Right cardiac atrium (tissue), 5 donors: ENCODE results near the gene DGKG. TPM values are rescaled to one million over a fixed set of nuclear protein-coding genes. Genes with fewer than 3 reads are reported as not detected.
A peak's percentile ranks its signal among the peaks of the same experiment; 100 is the strongest.

Source experiments
- ATAC-seq, 2 donors: fragments of 200-7000 bp; cut with Tn5 transposase; one replicate each; pipeline versions ENCODE4 v1.8.0 to v1.9.1; 2020; ENCODE audit warnings: moderate library complexity in 2 of 2, mild to moderate bottlenecking in 1 of 2
- DNase-seq, 3 donors: peaks; one replicate each; pipeline ENCODE4 v3.0.0-alpha.2; 2020
- H3K27ac ChIP-seq: one replicate; pipeline ENCODE4 v1.5.1; 2013; ENCODE audit warnings: mild to moderate bottlenecking, low read length, control low read depth, moderate library complexity
- H3K27me3 ChIP-seq: one replicate; pipeline ENCODE4 v1.6.1; 2013; ENCODE audit not compliant: control insufficient read depth, insufficient read depth
- H3K4me1 ChIP-seq: one replicate; pipeline ENCODE4 v1.6.1; 2013; ENCODE audit warnings: low read length; ENCODE audit not compliant: control insufficient read depth, insufficient read depth
- H3K4me3 ChIP-seq: one replicate; pipeline ENCODE4 v1.5.1; 2013; ENCODE audit warnings: low read length, control low read depth
- H3K9me3 ChIP-seq: one replicate; pipeline ENCODE4 v1.6.1; 2013; ENCODE audit warnings: low read length; ENCODE audit not compliant: control insufficient read depth
- WGBS: extraction: QIAGEN DNeasy Blood & Tissue Kit; methylation state at CpG from one replicate; pipeline ENCODE4 v1.1.7; 2013; 5-methylcytosine and 5-hydroxymethylcytosine counted together
- intact Hi-C, 4 donors: fragments of 100-400 bp; cut with DNase I; formaldehyde crosslinking; loops; one replicate each; pipeline versions ENCODE4 v1.11.0 to v1.14.0; 2022 to 2023
- polyA plus RNA-seq: library from polyadenylated mRNA; stranded (reverse); fragments of 200-250 nt; gene quantifications from one replicate; pipeline ENCODE4 v1.2.3, GENCODE V29; 2013
- total RNA-seq, 4 donors: library from RNA; stranded (reverse); fragmentation: NEBNext Ultra II Directional; extraction: Animal tissue kit (Norgen Biotek cat#: 25700); gene quantifications; one replicate each; pipeline ENCODE4 v1.2.1, GENCODE V29; 2021
- donor health status: healthy with polysubstance abuse.
- donor health status: DM: no; HTN: yes; CAD: no.
- donor health status: DM: no; HTN: no; CAD: no.
- donor health status: DM: no; HTN: yes; CAD: no; lungs with severe emphysema.
- donor health status: DM: yes; HTN: yes; CAD: no.

The DGKG gene
- total and polyA plus RNA-seq, 5 donors = 4.5 to 23.6 (median 16.2) TPM

- H3K9me3 ChIP-seq = no peaks in the 10 kb centered on the region
- DNase-seq (no peak), ATAC-seq (no peak)
- H3K4me1 ChIP-seq = no peaks in the 10 kb centered on the region
- H3K27me3 ChIP-seq = no peaks in the 10 kb centered on the region
- no peak overlapping the region for H3K27ac ChIP-seq
- intact Hi-C loops = no loop called here
- no peak overlapping the region for H3K4me3 ChIP-seq
Measured at GRCh38 chr3:186340204-186340603, 21.8 kb downstream of the DGKG start.

GRCh38 chr3:186339180-186339918, 22.7 kb downstream of the DGKG start:
- H3K9me3 ChIP-seq = no peaks in the 10 kb centered on the region
- no peaks in the 10 kb centered on the region for H3K4me1 ChIP-seq
- H3K27me3 ChIP-seq = no peaks in the 10 kb centered on the region
- intact Hi-C loops = no loop called here
- DNase-seq = no peak
- 72% methylated on average over 4 of the region's 4 CpGs for WGBS
- no peak overlapping the region for H3K27ac ChIP-seq
- H3K4me3 ChIP-seq = no peak overlapping the region
- ATAC-seq = no peak

- DNase-seq (no peak), ATAC-seq (no peak)
- Histone ChIP-seq H3K27ac (no peak overlapping the region), H3K9me3 (no peaks in the 10 kb centered on the region), H3K27me3 (no peaks in the 10 kb centered on the region), H3K4me1 (no peaks in the 10 kb centered on the region), H3K4me3 (no peak overlapping the region)
- intact Hi-C loops = no loop called here
Measured at GRCh38 chr3:186333256-186333655, 28.8 kb downstream of the DGKG start.

GRCh38 chr3:186330772-186331460, 31.1 kb downstream of the DGKG start:
- no peak overlapping the region for H3K27ac ChIP-seq
- intact Hi-C loops = no loop called here
- no peak for ATAC-seq

GRCh38 chr3:186329589-186329988, 32.4 kb downstream of the DGKG start:
- H3K27me3 ChIP-seq = no peaks in the 10 kb centered on the region
- H3K4me1 ChIP-seq = no peaks in the 10 kb centered on the region
- H3K9me3 ChIP-seq = no peaks in the 10 kb centered on the region
- no peak overlapping the region for H3K4me3 ChIP-seq
- ATAC-seq (no peak), DNase-seq (no peak)
- H3K27ac ChIP-seq = no peak overlapping the region
- intact Hi-C loops = no loop called here
- 72% methylated on average over 1 of the region's 1 CpG for WGBS

More at GRCh38 chr3:186330772-186331460, 31.1 kb downstream of the DGKG start:
- no peak for DNase-seq
- Histone ChIP-seq H3K27me3 (no peaks in the 10 kb centered on the region), H3K9me3 (no peaks in the 10 kb centered on the region), H3K4me3 (no peak overlapping the region), H3K4me1 (no peaks in the 10 kb centered on the region)
- WGBS = 70% methylated on average over 6 of the region's 6 CpGs

GRCh38 chr3:186327912-186328487, 34.0 kb downstream of the DGKG start:
- no peak overlapping the region for H3K4me3 ChIP-seq
- 85% methylated on average over 2 of the region's 2 CpGs for WGBS
- H3K27ac ChIP-seq = no peak overlapping the region
- no peak for ATAC-seq
- no peaks in the 10 kb centered on the region for H3K27me3 ChIP-seq
- H3K4me1 ChIP-seq = no peaks in the 10 kb centered on the region
- H3K9me3 ChIP-seq = no peaks in the 10 kb centered on the region
- intact Hi-C loops = no loop called here
- DNase-seq = no peak

- H3K9me3 ChIP-seq = no peaks in the 10 kb centered on the region
- 55% methylated on average over 5 of the region's 5 CpGs for WGBS
- peak; percentile 51 for ATAC-seq
- no peaks in the 10 kb centered on the region for H3K27me3 ChIP-seq
- no peak for DNase-seq
- H3K4me3 ChIP-seq = no peak overlapping the region
- H3K4me1 ChIP-seq = no peaks in the 10 kb centered on the region
- intact Hi-C loops = no loop called here
- no peak overlapping the region for H3K27ac ChIP-seq
Measured at GRCh38 chr3:186322761-186323160, 39.3 kb downstream of the DGKG start.

GRCh38 chr3:186321746-186322145, 40.3 kb downstream of the DGKG start:
- Histone ChIP-seq H3K4me1 (no peaks in the 10 kb centered on the region), H3K9me3 (no peaks in the 10 kb centered on the region), H3K27me3 (no peaks in the 10 kb centered on the region), H3K4me3 (no peak overlapping the region), H3K27ac (no peak overlapping the region)
- WGBS = 79% methylated on average over 3 of the region's 3 CpGs
- DNase-seq (no peak), ATAC-seq (no peak)
- intact Hi-C loops = no loop called here

- intact Hi-C loops = no loop called here
- H3K4me1 ChIP-seq = no peaks in the 10 kb centered on the region
- H3K4me3 ChIP-seq = no peak overlapping the region
- no peaks in the 10 kb centered on the region for H3K27me3 ChIP-seq
- no peak for ATAC-seq
- no peaks in the 10 kb centered on the region for H3K9me3 ChIP-seq
- H3K27ac ChIP-seq = no peak overlapping the region
- 75% methylated on average over 4 of the region's 4 CpGs for WGBS
- no peak for DNase-seq
Measured at GRCh38 chr3:186320862-186321568, 41.0 kb downstream of the DGKG start.

GRCh38 chr3:186319945-186320344, 42.1 kb downstream of the DGKG start:
- H3K27ac ChIP-seq = no peak overlapping the region
- H3K27me3 ChIP-seq = no peaks in the 10 kb centered on the region
- no peak for ATAC-seq
- intact Hi-C loops = no loop called here
- H3K9me3 ChIP-seq = no peaks in the 10 kb centered on the region
- H3K4me3 ChIP-seq = no peak overlapping the region
- WGBS = 88% methylated on average over 7 of the region's 7 CpGs
- DNase-seq = no peak
- H3K4me1 ChIP-seq = no peaks in the 10 kb centered on the region

GRCh38 chr3:186318135-186318534, 43.9 kb downstream of the DGKG start:
- no peak overlapping the region for H3K27ac ChIP-seq
- 67% methylated on average over 4 of the region's 4 CpGs for WGBS
- no peaks in the 10 kb centered on the region for H3K4me1 ChIP-seq
- H3K4me3 ChIP-seq = no peak overlapping the region
- no peak for ATAC-seq
- H3K27me3 ChIP-seq = no peaks in the 10 kb centered on the region
- intact Hi-C loops = no loop called here
- H3K9me3 ChIP-seq = no peaks in the 10 kb centered on the region
- DNase-seq = no peak
